Keratinocyte (primary cell): Measurements from ENCODE around the gene CLMN.
"Not testable (repeated sequence)": the region's sequence is repeated elsewhere in the genome, so short reads cannot be mapped to it uniquely, and the experiment has no call there.

Experiments
- CTCF ChIP-seq, 3 experiments: IDR thresholded peaks in 1 of 3; conservative IDR thresholded peaks in 1 of 3; optimal IDR thresholded peaks in 1 of 3; 2 replicates in 2 of 3; 3 replicates in 1 of 3; pipeline versions ENCODE3 to v1.5.1; 2011; ENCODE audit warnings: low read length in 3 of 3, mild to moderate bottlenecking in 3 of 3, moderate library complexity in 2 of 3, control low read depth in 1 of 3, inconsistent platforms in 1 of 3; ENCODE audit not compliant: insufficient read depth in 2 of 3; ENCODE audit errors: extremely low read depth in 1 of 3
- EZH2 ChIP-seq: IDR thresholded peaks from one replicate; pipeline ENCODE4 v1.6.1; 2012; ENCODE audit warnings: inconsistent platforms, mild to moderate bottlenecking, low read length, moderate library complexity

- TF ChIP-seq CTCF (optimal IDR thresholded peaks at IDR 0.05 in 1 of 3, IDR thresholded peaks at IDR 0.05 in 1 of 3, conservative IDR thresholded peaks at IDR 0.05 in 1 of 3; ENCODE audit: extremely low read depth in 1 of 3, insufficient read depth in 2 of 3, low read length in 3 of 3); EZH2: not testable (repeated sequence)
Measured at GRCh38 chr14:95175670-95176069, 144.0 kb downstream of the CLMN start.
